GM18868 (cell line): ENCODE data around the gene NT5M.

Source experiments
- ATAC-seq: cut with Tn5 transposase; IDR thresholded peaks from one replicate; pipeline ENCODE4 v1.9.1; 2021; ENCODE audit warnings: mild to moderate bottlenecking, moderate library complexity; ENCODE audit not compliant: unreplicated experiment

The NT5M gene

DNA sequence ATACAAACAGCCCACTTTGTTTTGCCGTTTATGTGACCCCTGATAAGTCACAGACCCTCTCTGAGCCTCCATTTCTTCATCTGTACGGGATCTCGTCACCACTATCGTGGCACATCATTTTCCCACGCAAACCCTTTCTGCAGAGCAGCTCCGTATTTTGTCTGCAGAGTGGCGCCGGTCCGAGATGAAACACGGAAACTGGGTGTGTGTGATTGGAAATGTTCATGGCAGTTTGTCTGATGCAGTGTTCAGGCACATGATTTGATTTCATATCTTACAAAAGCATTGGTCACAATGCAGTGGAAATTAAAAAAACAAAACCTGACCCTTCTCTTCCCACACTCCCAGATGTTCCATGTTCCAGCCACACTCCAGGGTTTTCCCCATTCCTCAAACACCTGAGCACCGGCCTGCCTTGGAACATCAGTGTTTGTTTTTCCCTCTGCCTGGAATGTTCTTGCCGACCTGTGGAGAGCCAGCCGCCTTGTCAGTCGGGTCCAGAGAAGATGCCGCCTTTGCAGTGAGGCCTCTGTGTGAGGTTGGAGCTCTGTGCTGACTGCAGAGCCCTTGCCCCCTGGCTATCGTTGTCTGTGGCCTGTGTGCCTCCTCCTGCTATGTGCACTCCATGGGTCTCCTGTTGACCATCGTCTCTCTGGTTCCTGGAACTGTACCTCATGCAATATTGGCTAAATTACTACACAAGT lies 39.2 kb downstream of the NT5M start:
- ATAC-seq, result no peak

DNA sequence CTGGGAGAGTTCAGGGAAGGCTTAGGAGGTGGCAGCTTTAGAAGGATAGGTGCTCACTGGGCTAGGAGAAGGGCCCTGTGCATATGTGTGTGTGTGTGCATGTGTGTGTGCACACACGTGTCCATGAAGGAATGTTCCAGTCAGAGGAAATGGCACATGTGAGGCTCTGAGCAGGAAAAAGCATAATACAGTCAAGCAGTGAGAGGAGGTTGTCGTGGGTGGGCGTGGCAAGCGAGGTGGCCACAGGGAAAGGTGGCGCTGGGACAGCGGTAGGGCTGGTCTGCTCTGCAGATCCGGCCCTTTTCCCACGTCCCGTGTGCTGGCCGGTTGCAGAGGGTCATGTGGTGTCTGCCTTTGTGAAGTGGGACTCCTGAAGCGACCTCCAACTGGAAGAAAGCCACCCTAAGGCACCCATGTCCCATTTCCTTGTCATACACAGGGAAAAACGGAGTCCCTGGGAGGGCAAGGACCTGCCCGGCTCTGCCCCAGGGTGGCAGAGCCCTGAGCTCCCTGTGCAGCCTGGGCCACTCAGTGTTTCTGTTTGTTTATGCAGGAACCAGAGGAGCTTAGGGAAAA lies 40.1 kb downstream of the NT5M start:
- ATAC-seq, result no peak

DNA sequence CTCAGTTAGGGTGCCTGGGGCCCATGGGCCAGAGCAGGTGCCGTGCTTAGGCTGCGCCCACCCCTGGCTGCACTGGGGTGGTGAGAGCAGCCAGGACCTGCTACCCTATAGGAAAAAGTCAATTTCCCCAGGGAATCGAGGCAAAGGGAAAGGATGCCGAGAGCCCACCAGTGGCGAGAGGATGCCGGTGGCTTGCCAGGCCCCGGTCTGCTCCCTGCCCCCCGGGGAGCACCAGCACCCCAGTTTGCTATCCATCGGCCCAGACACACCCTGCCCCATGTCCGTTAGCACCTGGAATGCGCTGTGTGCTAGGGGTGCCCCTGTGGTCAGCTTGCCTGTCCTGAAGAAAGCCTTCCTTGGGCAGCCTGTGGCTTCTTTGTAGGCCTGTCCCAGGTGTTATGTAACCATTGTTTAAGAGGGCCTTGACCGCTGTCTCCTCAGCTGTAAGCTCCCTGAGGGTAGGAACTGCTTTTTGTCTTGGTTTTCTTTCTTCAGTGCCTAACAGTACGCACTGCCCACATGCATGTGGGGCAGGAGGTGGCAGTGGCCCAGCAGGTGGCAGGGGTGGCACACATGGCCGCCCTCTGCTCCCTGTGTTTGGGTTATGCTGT lies 40.8 kb downstream of the NT5M start:
- no peak for ATAC-seq

DNA sequence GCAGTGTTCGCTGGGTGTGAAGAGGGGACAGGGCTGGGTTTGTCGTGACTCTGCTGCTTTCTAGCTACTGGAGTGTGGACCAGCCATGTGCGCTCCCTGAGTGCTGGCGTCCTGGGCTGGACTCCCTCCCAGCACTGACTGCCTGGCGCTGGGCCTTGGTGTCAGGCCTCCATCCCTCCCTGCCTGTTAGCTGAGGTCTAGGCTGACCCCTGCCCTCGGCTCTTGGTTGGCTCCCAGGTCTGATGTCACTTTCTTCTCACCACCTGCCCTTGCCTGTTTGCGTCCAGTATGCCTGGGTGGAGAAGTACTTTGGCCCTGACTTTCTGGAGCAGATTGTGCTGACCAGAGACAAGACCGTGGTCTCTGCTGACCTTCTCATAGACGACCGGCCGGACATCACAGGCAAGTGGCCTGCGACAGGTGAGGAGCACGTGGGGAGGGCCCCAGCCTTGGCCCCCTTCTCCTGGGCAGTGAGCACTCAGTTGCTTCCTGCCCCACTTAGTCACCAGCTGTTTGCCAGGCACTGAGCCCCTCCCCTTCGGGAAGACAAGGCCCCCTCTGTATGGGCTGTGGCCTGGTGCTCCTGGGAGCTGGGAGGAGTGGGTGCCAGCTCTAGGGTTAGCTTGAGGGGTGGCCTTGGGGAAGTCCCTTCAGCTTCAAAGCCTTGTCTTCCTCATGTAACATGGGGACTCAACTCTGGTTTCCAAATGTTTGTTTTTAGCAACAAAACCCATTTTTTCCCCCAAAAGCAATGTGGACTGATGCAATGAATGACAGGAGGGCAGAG lies 41.5 kb downstream of the NT5M start:
- no peak for ATAC-seq

DNA sequence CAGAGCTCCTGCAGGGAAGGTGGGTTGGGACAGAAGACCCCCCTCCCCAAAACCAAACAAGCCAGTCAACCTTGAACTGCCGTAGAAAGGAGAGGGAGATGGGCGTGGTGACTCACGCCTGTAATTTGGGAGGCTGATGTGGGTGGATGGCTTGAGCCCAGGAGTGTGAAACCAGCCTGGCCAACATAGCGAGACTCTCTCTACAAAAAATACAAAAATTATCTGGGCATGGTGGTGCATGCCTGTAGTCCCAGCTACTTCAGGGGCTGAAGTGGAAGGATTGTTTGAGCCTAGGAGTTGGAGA lies 42.1 kb downstream of the NT5M start:
- no peak for ATAC-seq

DNA sequence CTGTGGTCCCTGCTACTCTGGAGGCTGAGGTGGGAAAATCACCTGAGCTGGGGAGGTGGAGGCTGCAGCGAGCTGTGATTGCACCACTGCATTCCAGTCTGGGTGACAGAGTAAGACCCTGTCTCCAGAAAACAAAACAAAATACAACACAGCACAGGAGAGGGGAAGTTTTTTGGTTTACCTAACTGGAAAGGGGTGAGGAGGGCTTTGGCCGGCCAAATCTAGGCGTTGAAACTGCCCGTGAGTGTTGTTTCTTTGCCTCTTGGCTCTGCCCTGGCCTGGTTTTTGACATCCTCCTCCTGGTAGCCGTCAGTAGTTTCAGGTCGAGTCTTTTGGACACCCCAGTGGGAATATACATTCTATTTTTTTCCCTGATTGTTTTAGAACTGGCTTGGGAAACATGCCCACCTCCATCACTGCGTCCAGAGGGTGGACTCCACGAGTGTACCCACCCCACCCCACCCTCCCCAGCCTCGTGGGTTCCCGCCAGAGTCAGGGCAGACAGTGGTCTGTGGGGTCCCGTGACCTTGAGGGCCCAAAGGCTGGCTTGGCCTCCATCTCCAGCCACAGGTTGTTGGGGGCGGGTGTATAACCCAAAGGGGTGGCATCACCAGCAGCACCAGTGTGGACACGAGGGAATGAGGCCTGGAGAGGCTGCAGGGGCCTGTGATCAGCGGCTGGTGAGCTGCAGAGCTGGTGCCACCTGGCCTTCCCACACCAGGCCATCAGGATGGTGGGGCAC lies 42.7 kb downstream of the NT5M start:
- no peak for ATAC-seq

DNA sequence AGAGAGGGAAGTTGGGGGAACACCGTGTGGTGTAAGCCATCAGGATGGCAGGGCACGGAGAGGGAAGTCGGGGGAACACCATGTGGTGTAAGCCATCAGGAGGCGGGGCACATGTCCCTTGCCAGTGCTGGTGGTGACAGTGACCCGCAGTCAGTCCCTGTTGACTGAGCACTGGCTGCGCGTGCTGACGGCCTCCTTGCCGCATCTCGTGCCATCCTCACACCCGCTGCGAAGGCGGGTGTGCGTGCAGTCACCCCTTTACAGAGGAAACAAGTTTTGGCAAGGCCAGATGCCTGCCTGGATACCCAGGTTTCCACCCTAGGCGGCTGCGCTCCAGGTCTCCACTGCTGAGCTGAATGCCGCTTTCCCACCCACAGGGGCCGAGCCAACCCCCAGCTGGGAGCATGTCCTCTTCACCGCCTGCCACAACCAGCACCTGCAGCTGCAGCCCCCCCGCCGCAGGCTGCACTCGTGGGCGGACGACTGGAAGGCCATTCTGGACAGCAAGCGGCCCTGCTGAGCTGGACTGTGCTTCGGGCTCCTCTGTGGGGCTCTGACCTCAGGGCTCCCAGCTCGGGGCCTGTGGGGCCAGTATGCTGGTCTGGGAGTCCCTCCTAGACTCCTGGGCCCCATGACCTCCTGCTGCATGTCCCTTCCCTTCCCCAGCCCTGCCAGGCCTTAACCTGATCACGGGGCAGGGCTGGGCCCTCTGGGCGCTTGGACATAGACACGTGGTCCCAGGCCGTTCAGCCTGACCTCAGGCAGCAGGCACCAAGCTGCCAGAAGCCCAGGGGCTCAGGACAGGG lies 43.5 kb downstream of the NT5M start:
- no peak for ATAC-seq

DNA sequence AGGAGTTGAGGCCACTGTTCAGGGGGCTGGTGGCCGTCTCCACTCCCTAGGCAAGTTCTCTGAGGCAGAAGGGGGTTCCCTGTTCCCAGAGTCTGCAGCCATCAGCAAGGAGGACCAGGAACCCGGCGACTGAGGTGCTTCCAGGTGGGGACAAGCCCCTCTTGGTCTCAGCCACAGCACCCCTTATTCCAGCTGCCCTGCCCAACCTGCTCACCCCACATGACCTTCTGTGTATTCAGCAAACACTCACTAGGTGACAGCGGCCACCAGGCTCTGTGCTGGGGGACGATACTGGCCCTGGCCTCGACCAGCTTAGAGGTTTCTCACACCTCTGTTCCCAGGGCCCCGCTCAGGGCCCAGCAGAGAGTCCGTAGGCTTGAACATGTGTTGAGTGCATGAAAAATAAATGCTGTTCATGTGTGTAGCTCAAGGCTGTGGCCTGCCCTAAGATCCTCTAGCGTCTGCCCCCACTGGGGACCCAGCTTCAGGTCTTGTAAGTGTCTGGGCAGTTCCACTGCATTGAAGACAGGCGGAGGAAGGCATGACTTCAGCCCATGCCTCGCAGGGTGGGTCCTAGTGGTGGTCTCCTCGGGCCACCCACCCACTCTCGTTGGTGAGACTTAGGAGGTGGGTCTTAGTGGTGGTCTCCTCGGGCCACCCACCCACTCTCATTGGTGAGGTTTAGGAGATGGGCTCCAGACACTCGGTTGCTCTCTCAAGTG lies 44.2 kb downstream of the NT5M start:
- no peak for ATAC-seq

DNA sequence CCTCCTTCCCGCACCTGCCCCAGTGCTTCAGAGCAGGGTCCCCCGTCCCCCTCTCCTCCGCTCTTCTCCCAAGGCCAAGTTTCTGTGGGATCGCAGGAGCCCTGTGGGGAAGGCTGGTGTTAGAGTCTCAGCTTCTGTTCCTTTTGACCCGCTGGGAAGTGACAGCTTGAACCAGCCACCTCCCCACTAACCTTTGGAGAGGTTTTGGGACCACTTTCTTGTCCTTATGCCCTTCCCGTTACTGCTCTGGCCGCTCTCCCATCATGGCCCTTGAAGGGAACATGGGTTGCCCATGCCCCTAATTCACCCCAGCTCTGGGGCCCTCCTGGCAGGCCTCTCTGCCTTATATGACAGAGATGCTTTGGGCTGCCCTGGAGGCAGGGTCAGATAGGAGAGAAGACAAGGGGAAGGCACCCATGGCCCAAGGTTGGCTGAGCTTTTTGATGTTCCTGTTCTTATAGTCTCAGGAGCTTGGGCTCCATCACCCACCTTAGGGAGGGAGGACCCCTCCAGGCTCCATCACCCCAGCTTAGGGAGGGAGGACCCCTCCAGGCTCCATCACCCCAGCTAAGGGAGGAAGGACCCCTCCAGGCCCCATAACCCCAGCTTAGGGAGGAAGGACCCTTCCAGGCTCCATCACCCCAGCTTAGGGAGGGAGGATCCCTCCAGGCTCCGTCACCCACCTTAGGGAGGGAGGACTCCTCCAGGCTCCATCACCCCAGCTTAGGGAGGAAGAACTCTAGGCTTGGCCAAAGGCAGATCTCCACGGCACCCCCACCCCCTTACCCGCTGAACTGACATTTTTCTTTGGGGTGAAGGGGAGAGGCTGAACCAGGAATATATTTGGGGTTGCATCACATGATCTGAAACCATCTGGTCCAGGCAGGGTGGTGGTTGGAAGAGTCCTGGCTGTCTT lies 45.0 kb downstream of the NT5M start:
- ATAC-seq, result no peak

DNA sequence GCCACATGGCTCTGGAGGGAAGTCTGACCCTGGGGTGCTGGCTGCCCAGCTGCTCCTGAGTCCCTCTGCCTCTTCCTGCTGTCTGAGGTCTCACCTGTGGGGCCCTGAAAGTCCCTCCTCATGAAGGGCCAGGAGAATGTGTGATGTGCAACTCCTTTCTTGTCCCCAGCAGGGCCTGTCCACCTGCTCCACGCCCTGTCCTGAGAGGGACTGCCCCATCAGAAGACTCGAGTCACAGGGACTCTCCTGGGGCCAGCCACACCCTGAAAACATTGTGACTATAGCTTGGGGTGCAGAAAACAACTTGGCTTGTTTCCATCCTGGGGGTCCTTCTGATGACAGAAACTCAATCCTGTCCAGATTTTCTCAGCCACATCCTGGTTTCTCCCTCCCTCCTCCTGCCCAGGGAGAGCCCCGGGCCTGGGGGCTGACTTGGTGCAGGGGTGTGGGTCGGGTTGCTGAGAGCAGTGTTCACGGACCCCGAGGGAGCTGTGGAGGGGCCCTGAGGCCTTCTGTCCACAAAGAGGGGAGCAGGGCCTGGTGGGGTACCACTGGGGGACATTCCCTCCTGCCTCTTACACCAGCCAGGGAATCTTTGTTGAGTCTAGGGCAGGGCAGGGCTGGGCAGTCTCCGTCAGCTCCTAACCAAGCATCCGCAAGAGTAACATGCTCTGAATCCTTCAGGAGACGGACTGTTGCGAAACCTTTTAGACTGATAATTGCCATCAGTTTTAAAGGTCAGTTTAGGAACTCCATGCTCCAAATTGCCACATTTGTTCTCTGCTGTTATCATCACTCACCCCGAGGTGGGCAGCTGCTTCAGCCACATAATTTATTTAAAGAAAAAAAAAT lies 45.9 kb downstream of the NT5M start:
- ATAC-seq, result no peak

DNA sequence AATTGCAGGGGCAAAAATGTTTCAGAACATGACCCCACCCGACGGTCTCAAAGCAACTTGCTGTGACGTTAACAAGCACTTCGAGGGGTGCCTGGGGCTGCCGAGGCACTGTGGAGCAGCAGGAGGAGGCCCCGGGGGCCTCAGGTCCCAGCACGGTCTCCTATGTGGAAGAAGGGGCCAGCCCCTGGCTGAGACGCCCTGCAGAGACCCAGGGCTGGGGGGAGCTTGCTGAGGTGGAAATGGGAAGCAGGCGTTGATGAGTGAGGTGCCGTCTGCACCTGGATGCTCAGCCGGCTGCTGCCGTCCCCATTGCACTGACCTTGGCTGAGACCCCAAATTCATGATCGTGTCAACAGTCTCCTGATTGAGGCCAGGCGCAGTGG lies 46.5 kb downstream of the NT5M start:
- ATAC-seq, result no peak

DNA sequence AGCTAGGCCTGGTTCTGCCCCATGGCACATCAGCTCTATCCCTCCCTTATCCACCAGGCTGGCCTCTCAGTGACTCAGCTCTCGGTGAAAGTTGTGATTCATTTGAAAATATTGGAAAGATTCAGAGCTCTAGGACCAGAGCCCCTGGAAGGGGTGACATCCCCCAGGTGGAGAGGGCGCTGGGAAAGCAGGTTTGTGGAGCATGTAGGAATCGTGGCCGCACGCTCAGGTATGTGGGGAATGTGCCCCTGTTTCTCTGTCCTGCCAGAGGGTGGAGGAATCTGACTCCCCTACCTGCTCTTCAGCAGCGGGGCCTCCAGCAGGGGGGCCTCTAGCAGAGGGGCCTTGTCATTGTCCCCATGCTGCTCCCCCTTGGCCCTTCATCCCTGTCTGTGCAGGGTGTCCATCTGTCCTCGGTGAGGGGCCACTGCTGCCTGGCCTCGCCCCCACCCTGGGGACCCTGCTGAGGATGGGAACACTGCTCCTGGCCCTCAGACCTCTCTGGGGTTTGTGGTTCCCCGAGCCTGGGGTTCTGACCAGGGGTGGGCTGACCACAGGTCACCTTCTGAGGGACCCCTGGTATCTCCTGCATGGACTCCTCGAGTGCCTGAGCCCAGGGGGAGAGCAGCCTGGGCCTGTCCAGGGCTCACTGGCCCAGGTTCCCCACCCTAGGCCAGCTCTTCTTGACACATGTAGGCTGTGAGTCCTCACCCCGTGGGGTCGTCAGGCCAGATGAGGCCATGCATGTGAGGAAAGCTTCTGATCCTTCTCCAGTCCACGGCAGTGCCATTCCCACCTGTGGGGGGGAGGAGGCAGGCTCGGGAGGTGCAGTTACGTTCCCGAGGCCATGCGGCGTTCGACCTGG lies 47.5 kb downstream of the NT5M start:
- ATAC-seq, result no peak

DNA sequence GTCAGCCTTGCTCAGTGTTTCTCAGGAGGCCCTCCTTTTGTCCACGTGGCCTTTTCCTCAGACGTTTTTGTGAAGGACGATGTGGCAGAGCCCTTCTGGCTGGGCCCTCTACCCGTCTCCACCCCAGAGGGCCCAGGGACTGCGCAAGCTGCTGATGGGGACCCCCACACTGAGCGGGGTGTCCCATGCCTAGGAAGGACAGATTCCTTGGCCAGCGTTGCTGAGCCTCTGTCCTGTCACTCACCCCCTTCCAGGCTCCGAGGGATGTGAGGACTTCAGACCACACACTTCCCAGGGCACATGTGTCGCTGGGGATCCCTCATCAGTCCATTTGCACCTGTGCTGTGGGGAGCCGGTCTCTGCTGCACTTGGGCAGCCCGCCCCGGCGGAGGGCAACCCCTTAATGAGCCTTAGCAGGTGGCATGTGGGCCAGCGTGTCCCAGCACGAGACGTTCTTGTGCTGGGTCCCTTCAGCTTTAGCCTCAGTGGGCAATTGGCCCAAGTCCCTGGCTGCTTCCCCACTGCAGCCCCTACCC lies 48.3 kb downstream of the NT5M start:
- no peak for ATAC-seq

DNA sequence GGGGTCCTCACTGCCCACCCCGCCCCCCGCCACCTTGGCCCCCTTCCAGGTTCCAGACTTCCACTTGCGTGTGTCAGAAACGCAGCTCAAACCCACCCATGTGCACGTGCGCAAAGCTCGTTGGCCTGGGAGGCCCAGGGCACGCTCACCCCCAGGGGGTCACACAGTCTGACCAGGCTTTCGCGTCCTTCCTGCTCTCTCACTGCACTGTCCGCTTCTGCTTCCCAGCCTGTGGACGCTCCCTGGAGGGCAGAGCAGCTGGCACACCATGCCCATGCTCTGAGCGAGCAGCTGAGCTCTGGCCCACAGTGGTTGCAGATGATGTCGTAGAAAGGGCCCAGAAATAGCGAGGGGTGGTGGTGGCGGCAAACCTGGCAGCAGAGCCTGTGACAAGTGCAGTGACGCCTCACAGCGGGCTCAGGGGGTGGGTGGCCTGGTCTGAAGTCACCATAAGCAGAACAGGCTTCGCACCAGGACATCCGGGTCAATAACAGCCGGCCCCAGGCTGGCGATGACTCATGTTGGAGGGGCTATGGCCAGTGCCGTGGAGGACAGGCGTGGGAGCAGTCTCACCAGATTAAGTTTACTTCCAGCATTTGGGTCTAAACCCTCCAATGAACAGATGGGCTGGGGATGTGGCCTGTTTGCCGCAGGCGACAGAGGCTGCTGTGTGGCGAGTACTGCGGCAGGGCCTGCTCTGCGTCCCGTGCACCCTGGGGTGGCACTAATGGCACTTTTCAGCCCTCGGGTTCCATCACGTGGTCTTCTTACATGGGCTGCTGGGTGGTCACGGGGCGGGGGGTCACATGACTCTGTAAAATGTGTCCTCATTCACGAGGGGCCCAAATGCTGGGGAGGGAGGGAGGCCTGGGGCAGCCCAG lies 49.0 kb downstream of the NT5M start:
- no peak for ATAC-seq

DNA sequence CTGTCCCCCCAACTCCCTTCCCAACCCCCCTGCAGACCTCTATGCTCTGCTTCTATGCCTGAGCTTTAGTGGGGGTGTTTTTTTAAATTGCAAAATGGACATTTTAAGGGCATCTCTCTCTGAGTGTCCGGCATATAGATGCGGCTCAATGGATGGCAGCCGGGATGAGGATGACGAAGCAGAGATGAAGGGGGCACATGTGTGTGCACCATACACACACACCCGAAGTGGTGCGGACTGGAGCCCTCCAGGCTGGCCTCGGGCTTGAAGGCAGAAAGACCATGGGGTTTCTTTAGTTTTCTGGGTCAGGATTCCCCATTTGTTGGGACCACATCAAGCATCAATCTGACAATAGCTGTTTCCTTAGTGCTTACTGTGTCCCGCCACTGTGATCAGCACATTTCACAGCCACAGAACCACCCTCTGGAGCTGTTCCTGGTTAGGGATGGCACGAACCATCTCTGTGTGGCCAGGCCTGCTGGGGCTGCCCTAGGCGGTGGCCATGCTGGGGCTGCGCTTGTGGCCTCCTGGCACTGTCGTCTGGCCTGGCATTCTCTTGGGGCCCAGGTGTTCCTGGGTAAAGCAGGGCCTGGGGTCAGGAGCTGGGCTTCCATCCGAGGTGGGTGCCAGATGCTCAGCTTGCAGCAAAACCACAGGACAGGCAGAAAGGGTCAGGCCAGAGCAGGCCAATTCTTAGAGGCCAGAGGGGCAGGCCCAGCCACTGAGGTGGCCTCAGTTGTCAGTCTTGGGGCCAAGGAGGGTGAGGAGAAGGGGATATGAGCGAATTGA lies 49.9 kb downstream of the NT5M start:
- no peak for ATAC-seq
